Keratinocyte (primary cell): ENCODE data around the gene ATP10D.

ENCODE experiments used
- CTCF ChIP-seq, 3 experiments: IDR thresholded peaks in 1 of 3; conservative IDR thresholded peaks in 1 of 3; optimal IDR thresholded peaks in 1 of 3; 2 replicates in 2 of 3; 3 replicates in 1 of 3; pipeline versions ENCODE3 to v1.5.1; 2011; ENCODE audit warnings: low read length in 3 of 3, mild to moderate bottlenecking in 3 of 3, moderate library complexity in 2 of 3, control low read depth in 1 of 3, inconsistent platforms in 1 of 3; ENCODE audit not compliant: insufficient read depth in 2 of 3; ENCODE audit errors: extremely low read depth in 1 of 3
- EZH2 ChIP-seq: IDR thresholded peaks from one replicate; pipeline ENCODE4 v1.6.1; 2012; ENCODE audit warnings: inconsistent platforms, mild to moderate bottlenecking, low read length, moderate library complexity

- TF ChIP-seq CTCF (optimal IDR thresholded peaks at IDR 0.05 in 1 of 3, IDR thresholded peaks at IDR 0.05 in 1 of 3, conservative IDR thresholded peaks at IDR 0.05 in 1 of 3; ENCODE audit: extremely low read depth in 1 of 3, insufficient read depth in 2 of 3, low read length in 3 of 3) (no peak), EZH2 (no peak)
Measured at GRCh38 chr4:47471064-47471463, 14.0 kb upstream of the ATP10D start.
